Keratinocyte (primary cell): ENCODE data around the gene EIF3J. TPM values are rescaled to one million over a fixed set of nuclear protein-coding genes. Genes with fewer than 3 reads are reported as not detected.

ENCODE experiments used
- DNase-seq: peaks from one replicate; pipeline ENCODE4 v3.0.0-alpha.2; 2011; ENCODE audit warnings: low read depth, missing footprints, low spot score
- FAIRE-seq: peaks from 2 replicates; lab custom pipeline; 2011; peaks lifted over from hg19 to GRCh38; lab: Jason Lieb, UNC
- H2AFZ ChIP-seq: 2 replicates; pipeline ENCODE4 v1.6.0; 2012; ENCODE audit warnings: low read length, control low read depth, inconsistent platforms; ENCODE audit not compliant: control insufficient read depth
- H3K27ac ChIP-seq: 2 replicates; pipeline ENCODE4 v1.5.1; 2011; ENCODE audit warnings: low read length; ENCODE audit not compliant: control insufficient read depth, insufficient read depth
- H3K27me3 ChIP-seq: 3 replicates; pipeline ENCODE4 v1.6.0; 2011; ENCODE audit warnings: low read length; ENCODE audit not compliant: control insufficient read depth, insufficient read depth; ENCODE audit errors: extremely low read depth
- H3K36me3 ChIP-seq, 2 experiments: 2 replicates in 1 of 2; 3 replicates in 1 of 2; pipeline ENCODE4 v1.5.1; 2011; ENCODE audit warnings: low read length in 2 of 2, mild to moderate bottlenecking in 1 of 2; ENCODE audit not compliant: control insufficient read depth in 2 of 2, insufficient read depth in 2 of 2; ENCODE audit errors: extremely low read depth in 1 of 2
- H3K4me1 ChIP-seq: 3 replicates; pipeline ENCODE4 v1.5.1; 2011; ENCODE audit warnings: low read length; ENCODE audit not compliant: control insufficient read depth, insufficient read depth; ENCODE audit errors: extremely low read depth
- H3K4me2 ChIP-seq: 3 replicates; pipeline ENCODE4 v1.6.0; 2011; ENCODE audit warnings: low read depth, low read length; ENCODE audit not compliant: control insufficient read depth, insufficient read depth; ENCODE audit errors: extremely low read depth
- H3K4me3 ChIP-seq, 3 experiments: fragments of 200-600 bp in 1 of 3; sonication (generic) in 1 of 3; 2 replicates in 2 of 3; 3 replicates in 1 of 3; pipeline ENCODE4 v1.5.1; 2011 to 2016; ENCODE audit warnings: low read length in 3 of 3, mild to moderate bottlenecking in 3 of 3, control low read depth in 2 of 3, inconsistent platforms in 1 of 3, low read depth in 1 of 3, mixed read lengths in 1 of 3, mixed run types in 1 of 3, moderate library complexity in 1 of 3; ENCODE audit not compliant: control insufficient read depth in 2 of 3, insufficient read depth in 2 of 3; ENCODE audit errors: extremely low read depth in 1 of 3
- H3K79me2 ChIP-seq: 2 replicates; pipeline ENCODE4 v1.6.0; 2012; ENCODE audit warnings: low read length; ENCODE audit not compliant: control insufficient read depth, insufficient read depth
- H3K9ac ChIP-seq: 3 replicates; pipeline ENCODE4 v1.6.0; 2011; ENCODE audit warnings: low read length; ENCODE audit not compliant: control insufficient read depth, insufficient read depth; ENCODE audit errors: extremely low read depth
- H3K9me1 ChIP-seq: 3 replicates; pipeline ENCODE4 v1.6.0; 2011; ENCODE audit warnings: low read length; ENCODE audit not compliant: control insufficient read depth, insufficient read depth; ENCODE audit errors: extremely low read depth
- H3K9me3 ChIP-seq: 2 replicates; pipeline ENCODE4 v1.5.1; 2012; ENCODE audit warnings: low read depth, low read length; ENCODE audit not compliant: control insufficient read depth
- H4K20me1 ChIP-seq: 3 replicates; pipeline ENCODE4 v1.6.0; 2011; ENCODE audit warnings: low read length; ENCODE audit not compliant: control insufficient read depth, insufficient read depth; ENCODE audit errors: extremely low read depth
- EZH2 ChIP-seq: IDR thresholded peaks from one replicate; pipeline ENCODE4 v1.6.1; 2012; ENCODE audit warnings: inconsistent platforms, mild to moderate bottlenecking, low read length, moderate library complexity
- dilution Hi-C: fragments of 300-500 bp; cut with MboI; formaldehyde crosslinking; loops from one replicate; pipeline ENCODE4 v1.7.0; 2020; ENCODE audit warnings: low sequenced_read_pairs; ENCODE audit not compliant: extremely low pct_ligation_motif_present
- polyA plus RNA-seq, 5 experiments: library from polyadenylated mRNA; depleted of rRNA in 3 of 5; stranded (reverse) in 3 of 5; stranded (forward) in 1 of 5; unstranded in 1 of 5; fragments of >200 nt; gene quantifications; 1 replicate in 1 of 5; 2 replicates in 3 of 5; 3 replicates in 1 of 5; pipeline versions ENCODE4 v1.2.1 to v1.2.3, GENCODE V29; 2011 to 2012; ENCODE audit warnings: missing spikeins in 2 of 5, low read depth in 1 of 5, low replicate concordance in 1 of 5
- TF ChIP-seq, protein P1 (sequence below), 3 experiments: IDR thresholded peaks in 1 of 3; conservative IDR thresholded peaks in 1 of 3; optimal IDR thresholded peaks in 1 of 3; 2 replicates in 2 of 3; 3 replicates in 1 of 3; pipeline versions ENCODE3 to v1.5.1; 2011; ENCODE audit warnings: low read length in 3 of 3, mild to moderate bottlenecking in 3 of 3, moderate library complexity in 2 of 3, control low read depth in 1 of 3, inconsistent platforms in 1 of 3; ENCODE audit not compliant: insufficient read depth in 2 of 3; ENCODE audit errors: extremely low read depth in 1 of 3

The EIF3J gene
- polyA plus RNA-seq, 1 donor (not counting 4 experiments of a cell fraction or from before 2014, with no cell fraction given): 99.4 TPM

DNA sequence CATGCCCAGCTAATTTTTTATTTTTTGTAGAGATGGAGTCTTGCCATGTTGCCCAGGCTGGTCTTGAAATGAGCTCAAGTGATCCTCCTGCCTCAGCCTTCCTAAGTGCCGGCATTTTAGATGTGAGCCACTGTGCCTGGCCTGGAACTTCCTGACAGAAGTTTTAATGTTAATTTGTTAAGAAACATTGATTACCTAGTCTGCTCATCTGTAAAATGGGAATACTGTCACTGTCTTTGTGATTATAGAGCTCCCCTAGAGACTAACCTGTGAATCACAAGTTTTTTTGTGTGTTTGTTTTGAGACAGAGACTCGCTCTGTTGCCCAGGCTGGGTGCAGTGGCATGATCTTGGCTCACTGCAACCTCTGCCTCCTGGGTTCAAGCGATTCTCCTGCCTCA is 4.3 kb upstream of the EIF3J start:
- no peak for FAIRE-seq
- H3K4me3 ChIP-seq: no peak overlapping the region
- H3K27me3 ChIP-seq: no peaks in the 10 kb centered on the region
- no peaks in the 10 kb centered on the region for H4K20me1 ChIP-seq
- dilution Hi-C loops: no loop called here
- no peak overlapping the region for H3K4me2 ChIP-seq
- H3K9ac ChIP-seq: no peak overlapping the region
- H3K4me1 ChIP-seq: peaks cover 13% of the 10 kb centered on the region
- H3K9me1 ChIP-seq: no peaks in the 10 kb centered on the region
- no peak overlapping the region for H3K27ac ChIP-seq
- no peak overlapping the region for H2AFZ ChIP-seq
- TF ChIP-seq, protein P1, sequence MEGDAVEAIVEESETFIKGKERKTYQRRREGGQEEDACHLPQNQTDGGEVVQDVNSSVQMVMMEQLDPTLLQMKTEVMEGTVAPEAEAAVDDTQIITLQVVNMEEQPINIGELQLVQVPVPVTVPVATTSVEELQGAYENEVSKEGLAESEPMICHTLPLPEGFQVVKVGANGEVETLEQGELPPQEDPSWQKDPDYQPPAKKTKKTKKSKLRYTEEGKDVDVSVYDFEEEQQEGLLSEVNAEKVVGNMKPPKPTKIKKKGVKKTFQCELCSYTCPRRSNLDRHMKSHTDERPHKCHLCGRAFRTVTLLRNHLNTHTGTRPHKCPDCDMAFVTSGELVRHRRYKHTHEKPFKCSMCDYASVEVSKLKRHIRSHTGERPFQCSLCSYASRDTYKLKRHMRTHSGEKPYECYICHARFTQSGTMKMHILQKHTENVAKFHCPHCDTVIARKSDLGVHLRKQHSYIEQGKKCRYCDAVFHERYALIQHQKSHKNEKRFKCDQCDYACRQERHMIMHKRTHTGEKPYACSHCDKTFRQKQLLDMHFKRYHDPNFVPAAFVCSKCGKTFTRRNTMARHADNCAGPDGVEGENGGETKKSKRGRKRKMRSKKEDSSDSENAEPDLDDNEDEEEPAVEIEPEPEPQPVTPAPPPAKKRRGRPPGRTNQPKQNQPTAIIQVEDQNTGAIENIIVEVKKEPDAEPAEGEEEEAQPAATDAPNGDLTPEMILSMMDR (optimal IDR thresholded peaks at IDR 0.05 in 1 of 3, IDR thresholded peaks at IDR 0.05 in 1 of 3, conservative IDR thresholded peaks at IDR 0.05 in 1 of 3; ENCODE audit: extremely low read depth in 1 of 3, insufficient read depth in 2 of 3, low read length in 3 of 3): peak in 1 of 3 experiments; percentile 28
- TF ChIP-seq EZH2: no peak
- H3K79me2 ChIP-seq: peaks cover 18% of the 10 kb centered on the region
- H3K36me3 ChIP-seq: no peaks in the 10 kb centered on the region
- DNase-seq: no peak
- no peaks in the 10 kb centered on the region for H3K9me3 ChIP-seq

DNA sequence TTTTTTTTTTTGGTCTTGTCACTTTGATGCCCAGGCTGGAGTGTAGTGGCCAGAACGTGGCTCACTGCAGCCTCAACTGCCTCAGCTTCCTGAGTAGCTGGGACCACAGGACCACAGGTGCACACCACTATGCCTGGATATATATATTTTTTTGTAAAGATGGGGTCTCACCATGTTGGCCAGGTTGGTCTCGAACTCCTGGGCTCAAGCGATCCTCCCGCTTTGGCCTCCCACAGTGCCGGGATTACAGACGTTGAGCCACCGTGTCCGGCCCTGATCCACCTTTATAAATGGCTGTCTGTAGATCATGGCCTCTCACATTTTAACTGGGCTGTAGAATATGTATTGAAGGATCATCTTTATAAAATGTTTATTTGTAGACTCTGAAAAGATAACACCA is 1.9 kb upstream of the EIF3J start:
- H3K9me3 ChIP-seq: no peaks in the 10 kb centered on the region
- TF ChIP-seq, protein P1 (optimal IDR thresholded peaks at IDR 0.05 in 1 of 3, IDR thresholded peaks at IDR 0.05 in 1 of 3, conservative IDR thresholded peaks at IDR 0.05 in 1 of 3; ENCODE audit: extremely low read depth in 1 of 3, insufficient read depth in 2 of 3, low read length in 3 of 3): no peak
- no peak for TF ChIP-seq EZH2
- no peaks in the 10 kb centered on the region for H4K20me1 ChIP-seq
- no peak overlapping the region for H3K4me3 ChIP-seq
- no peak overlapping the region for H2AFZ ChIP-seq
- H3K4me2 ChIP-seq: no peak overlapping the region
- DNase-seq: no peak
- H3K9ac ChIP-seq: no peak overlapping the region
- H3K4me1 ChIP-seq: peaks cover 12% of the 10 kb centered on the region
- no peak for FAIRE-seq
- H3K27ac ChIP-seq: no peak overlapping the region
- peaks cover 38% of the 10 kb centered on the region for H3K79me2 ChIP-seq
- no peaks in the 10 kb centered on the region for H3K27me3 ChIP-seq
- dilution Hi-C loops: no loop called here
- H3K9me1 ChIP-seq: no peaks in the 10 kb centered on the region
- H3K36me3 ChIP-seq: peaks cover 0 to 7% of the 10 kb centered on the region in 2 experiments
